ENCODE results near the gene CALML5.

Gene CALML5

GRCh38 chr10:5506751-5507648 is 7.6 kb upstream of the CALML5 start:
- DNase-seq (ENCODE audit: low read depth), result no peak
- no peak overlapping the region for H3K4me3 ChIP-seq (ENCODE audit: low read depth, low read length)
- no peak for TF ChIP-seq CTCF (IDR thresholded peaks at IDR 0.05; ENCODE audit: control insufficient read depth, extremely low read depth, insufficient read depth)

DNA sequence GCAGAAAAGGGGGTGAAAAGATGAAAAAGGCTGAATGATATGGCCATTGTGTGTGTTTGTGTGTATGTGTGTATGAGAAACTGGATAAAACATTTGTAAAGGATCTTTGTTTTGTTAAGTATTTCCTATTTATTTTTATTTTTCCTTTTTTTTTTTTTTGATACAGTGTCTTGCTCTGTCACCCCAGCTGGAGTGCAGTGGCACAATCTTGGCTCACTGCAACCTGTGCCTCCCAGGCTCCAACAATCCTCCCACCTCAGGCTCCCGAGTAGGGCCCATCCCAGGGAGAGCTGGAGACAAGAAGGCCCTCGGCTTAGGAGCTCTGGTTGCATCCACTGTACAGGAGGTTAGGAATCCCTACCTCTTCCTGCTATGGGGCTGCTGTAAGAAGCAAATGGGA is 6.9 kb upstream of the CALML5 start:
- no peak for DNase-seq (ENCODE audit: low read depth)
- H3K4me3 ChIP-seq (ENCODE audit: low read depth, low read length), result no peak overlapping the region
- no peak for TF ChIP-seq CTCF (IDR thresholded peaks at IDR 0.05; ENCODE audit: control insufficient read depth, extremely low read depth, insufficient read depth)

GRCh38 chr10:5504146-5505072 is 5.0 kb upstream of the CALML5 start:
- DNase-seq (ENCODE audit: low read depth), result no peak
- TF ChIP-seq CTCF (IDR thresholded peaks at IDR 0.05; ENCODE audit: control insufficient read depth, extremely low read depth, insufficient read depth), result no peak
- H3K4me3 ChIP-seq (ENCODE audit: low read depth, low read length), result no peak overlapping the region

DNA sequence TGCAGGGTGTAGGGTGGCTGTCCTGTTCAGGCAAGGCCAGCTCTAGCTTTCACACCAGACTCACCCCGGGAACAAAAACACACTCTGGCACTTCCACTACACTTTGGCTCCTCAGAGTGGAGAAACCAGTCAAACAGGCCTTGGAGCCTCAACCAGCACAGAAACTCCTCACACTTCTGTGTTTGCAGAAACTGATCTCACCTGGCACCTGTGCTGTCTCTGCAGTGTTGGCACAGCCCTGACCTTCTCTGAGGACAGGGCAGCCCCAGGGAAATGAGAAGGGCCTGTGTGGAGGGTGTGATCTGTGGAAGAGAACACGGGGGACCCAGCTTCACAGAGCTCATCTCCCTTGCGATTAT is 4.1 kb upstream of the CALML5 start:
- no peak for TF ChIP-seq CTCF (IDR thresholded peaks at IDR 0.05; ENCODE audit: control insufficient read depth, extremely low read depth, insufficient read depth)
- H3K4me3 ChIP-seq (ENCODE audit: low read depth, low read length), result no peak overlapping the region
- DNase-seq (ENCODE audit: low read depth), result peak; percentile 100

DNA sequence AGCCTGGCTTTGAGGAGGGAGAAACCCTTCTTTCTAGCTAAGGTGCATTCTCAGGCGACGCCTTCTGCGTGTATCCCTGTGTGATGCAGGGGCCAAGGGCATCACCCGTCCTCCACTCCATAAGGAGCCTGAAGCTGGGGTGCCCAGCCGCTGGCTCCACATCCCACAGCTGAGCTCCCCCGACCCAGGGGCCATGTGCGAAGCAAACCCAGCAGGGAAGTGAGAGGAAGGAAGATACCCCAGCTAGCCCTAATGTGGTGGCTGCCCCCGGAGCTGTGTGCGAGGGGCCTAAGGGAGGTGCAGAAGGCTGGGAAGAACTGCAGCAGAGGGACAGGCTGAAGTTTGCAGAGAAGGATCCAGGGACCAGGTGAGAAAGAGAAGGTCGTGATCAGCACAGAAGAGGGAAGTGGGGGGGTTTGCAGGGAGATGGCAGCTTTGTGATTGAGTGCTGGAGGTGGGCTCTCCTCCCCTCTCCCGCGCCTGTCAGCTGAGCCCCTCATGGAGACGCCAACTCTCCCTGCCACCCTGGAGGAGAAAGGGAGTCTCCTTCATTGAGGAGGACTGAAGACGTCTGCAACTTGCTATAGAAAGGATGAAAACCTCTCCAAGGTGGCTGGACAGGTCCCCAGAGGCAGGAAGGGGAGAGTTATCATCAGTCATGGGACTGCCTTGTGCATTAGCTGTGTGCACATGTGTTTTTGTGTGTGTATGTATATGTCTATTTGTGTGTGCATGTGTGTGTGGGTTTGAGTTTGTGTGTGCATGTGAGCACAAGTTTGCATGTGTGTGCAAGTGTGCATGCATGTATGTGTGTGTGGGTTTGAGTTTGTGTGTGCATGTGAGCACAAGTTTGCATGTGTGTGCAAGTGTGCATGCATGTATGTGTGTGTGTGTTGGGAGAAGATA is 3.5 kb upstream of the CALML5 start:
- DNase-seq (ENCODE audit: low read depth), result no peak

More for the DNA sequence above, 3.5 kb upstream of the CALML5 start:
- no peak overlapping the region for H3K4me3 ChIP-seq (ENCODE audit: low read depth, low read length)
- TF ChIP-seq CTCF (IDR thresholded peaks at IDR 0.05; ENCODE audit: control insufficient read depth, extremely low read depth, insufficient read depth), result no peak

Data from LNCaP clone FGC (cell line).